Measurements from ENCODE around the gene CELA3B.
"Not testable (repeated sequence)": the region's sequence is repeated elsewhere in the genome, so short reads cannot be mapped to it uniquely, and the experiment has no call there.

CELA3B gene

DNA sequence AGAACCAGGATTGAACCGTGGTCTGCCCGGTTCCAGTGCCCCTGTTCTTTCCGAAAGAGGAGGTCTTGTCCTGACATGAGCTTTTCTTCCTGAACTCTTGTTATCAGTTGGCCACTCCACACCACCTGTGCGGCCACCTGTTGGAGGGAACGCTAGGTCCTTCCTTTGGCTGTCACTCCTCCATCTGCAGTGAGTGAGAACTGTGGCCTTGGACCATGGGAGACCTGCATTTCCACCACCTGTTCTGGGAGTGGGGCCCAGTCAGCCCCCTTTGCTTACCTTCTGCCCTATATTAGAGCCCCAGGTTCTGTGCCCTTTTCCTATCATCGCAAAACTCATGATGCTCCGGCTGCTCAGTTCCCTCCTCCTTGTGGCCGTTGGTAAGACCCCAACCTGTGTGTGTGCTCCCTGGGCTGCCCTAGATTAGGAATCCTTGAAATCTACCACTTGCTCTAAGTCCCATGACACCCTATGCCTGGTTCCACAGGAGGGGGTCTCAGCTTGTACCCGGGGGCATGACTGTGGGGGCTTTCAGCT is at the start of gene CELA3B:
TSS of gene CELA3B (plus strand) at position 320 of the 537 bp plus-strand sequence. CDS start at position 338, 18 bp downstream.
- not testable (repeated sequence) for DNase-seq

- DNase-seq = no peak
These were observed 49.1 kb upstream of the CELA3B start for GRCh38 chr1:21927533-21928237.

- no peak for DNase-seq
These were observed 46.7 kb upstream of the CELA3B start for GRCh38 chr1:21930080-21930571.

GRCh38 chr1:21930629-21931170 is 46.1 kb upstream of the CELA3B start:
- no peak for DNase-seq

- no peak for DNase-seq
These were observed 45.4 kb upstream of the CELA3B start for GRCh38 chr1:21931171-21932093.

- no peak for DNase-seq
These were observed 44.7 kb upstream of the CELA3B start for GRCh38 chr1:21932127-21932526.

- DNase-seq = peak; percentile 30
These were observed 43.2 kb upstream of the CELA3B start for GRCh38 chr1:21933397-21934248.

- DNase-seq = no peak
These were observed 41.4 kb upstream of the CELA3B start for GRCh38 chr1:21935393-21935804.

DNA sequence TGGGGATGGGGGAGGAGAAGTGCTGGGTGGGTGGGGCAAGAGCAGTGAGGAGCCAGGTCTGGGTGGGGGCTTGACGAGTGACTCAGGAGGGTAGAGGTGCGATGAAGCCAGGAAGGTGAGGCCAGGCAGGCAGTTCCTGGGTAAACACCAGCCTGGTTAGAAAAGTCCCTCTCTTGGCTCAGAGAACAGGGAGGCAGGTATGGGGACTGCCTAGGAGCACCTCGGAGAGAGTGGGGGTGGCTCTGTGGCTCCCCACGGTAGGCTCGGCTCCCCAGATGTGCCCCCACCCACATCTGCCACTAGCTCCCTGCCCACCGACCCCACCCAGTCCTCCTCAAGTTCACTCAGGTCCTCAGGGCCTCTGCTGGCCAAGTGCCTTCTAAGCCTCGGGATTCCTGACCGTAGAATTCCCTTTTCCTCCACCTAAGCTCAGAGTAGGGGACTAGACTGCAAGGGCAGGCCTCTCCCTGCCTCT is 40.9 kb upstream of the CELA3B start:
- no peak for DNase-seq

GRCh38 chr1:21936366-21937031 is 40.3 kb upstream of the CELA3B start:
- DNase-seq = no peak

GRCh38 chr1:21937034-21937371 is 39.8 kb upstream of the CELA3B start, which contains the start of gene HSPG2:
TSS of gene HSPG2 (minus strand) at chr1:21937310. CDS start at chr1:21937217, 93 bp downstream.
- no peak for DNase-seq

- peak; percentile 67 for DNase-seq
These were observed 39.3 kb upstream of the CELA3B start for GRCh38 chr1:21937372-21938121.

GRCh38 chr1:21938732-21939538 is 37.9 kb upstream of the CELA3B start:
- DNase-seq = no peak

- no peak for DNase-seq
These were observed 37.0 kb upstream of the CELA3B start for GRCh38 chr1:21939650-21940374.

DNA sequence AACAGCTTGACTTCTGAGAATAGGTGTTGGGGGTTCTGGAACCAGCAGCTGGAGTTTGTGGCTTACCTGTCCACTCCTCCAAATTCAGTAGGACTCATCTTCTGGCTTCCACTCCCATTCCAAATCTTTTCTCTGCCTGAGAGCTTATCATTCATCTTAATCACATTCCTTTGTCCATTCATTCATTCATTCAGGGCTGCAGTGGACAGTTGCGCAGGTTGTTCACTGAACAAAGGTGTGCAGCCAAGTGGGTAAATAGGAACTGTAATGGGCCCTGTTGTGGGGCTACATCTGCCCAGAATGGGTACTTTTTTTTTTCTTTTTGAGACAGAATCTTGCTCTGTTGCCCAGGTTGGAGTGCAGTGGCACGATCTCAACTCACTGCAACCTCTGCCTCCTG is 36.3 kb upstream of the CELA3B start:
- no peak for DNase-seq

- DNase-seq = no peak
These were observed 35.5 kb upstream of the CELA3B start for GRCh38 chr1:21941370-21941769.

- DNase-seq = no peak
These were observed 34.4 kb upstream of the CELA3B start for GRCh38 chr1:21942464-21942863.

GRCh38 chr1:21942959-21943640 is 33.7 kb upstream of the CELA3B start:
- not testable (repeated sequence) for DNase-seq

DNA sequence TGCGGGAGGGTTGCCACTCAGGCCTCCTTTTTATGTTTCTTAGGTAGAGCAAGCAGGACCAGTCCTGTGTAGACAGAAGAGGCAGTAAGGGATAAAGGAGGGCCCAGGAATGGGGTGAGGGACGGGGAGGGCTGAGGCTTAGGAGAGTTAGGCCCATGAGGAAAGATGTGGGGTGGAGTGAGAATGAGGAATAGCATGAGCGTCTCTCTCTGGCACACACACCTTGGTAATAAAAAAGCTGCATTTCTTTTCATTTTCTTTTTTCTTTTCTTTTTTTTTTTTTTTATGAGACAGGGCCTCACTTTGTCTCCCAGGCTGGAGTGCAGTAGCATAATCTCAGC is 32.1 kb upstream of the CELA3B start:
- DNase-seq = no peak
